CMK (cell line): ENCODE results near the gene KRT9.
"Not testable (repeated sequence)": the region's sequence is repeated elsewhere in the genome, so short reads cannot be mapped to it uniquely, and the experiment has no call there.

Source experiments
- DNase-seq: peaks from one replicate; pipeline ENCODE4 v3.0.0-alpha.2; 2010; ENCODE audit warnings: low read depth

The KRT9 gene, protein sequence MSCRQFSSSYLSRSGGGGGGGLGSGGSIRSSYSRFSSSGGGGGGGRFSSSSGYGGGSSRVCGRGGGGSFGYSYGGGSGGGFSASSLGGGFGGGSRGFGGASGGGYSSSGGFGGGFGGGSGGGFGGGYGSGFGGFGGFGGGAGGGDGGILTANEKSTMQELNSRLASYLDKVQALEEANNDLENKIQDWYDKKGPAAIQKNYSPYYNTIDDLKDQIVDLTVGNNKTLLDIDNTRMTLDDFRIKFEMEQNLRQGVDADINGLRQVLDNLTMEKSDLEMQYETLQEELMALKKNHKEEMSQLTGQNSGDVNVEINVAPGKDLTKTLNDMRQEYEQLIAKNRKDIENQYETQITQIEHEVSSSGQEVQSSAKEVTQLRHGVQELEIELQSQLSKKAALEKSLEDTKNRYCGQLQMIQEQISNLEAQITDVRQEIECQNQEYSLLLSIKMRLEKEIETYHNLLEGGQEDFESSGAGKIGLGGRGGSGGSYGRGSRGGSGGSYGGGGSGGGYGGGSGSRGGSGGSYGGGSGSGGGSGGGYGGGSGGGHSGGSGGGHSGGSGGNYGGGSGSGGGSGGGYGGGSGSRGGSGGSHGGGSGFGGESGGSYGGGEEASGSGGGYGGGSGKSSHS

DNA sequence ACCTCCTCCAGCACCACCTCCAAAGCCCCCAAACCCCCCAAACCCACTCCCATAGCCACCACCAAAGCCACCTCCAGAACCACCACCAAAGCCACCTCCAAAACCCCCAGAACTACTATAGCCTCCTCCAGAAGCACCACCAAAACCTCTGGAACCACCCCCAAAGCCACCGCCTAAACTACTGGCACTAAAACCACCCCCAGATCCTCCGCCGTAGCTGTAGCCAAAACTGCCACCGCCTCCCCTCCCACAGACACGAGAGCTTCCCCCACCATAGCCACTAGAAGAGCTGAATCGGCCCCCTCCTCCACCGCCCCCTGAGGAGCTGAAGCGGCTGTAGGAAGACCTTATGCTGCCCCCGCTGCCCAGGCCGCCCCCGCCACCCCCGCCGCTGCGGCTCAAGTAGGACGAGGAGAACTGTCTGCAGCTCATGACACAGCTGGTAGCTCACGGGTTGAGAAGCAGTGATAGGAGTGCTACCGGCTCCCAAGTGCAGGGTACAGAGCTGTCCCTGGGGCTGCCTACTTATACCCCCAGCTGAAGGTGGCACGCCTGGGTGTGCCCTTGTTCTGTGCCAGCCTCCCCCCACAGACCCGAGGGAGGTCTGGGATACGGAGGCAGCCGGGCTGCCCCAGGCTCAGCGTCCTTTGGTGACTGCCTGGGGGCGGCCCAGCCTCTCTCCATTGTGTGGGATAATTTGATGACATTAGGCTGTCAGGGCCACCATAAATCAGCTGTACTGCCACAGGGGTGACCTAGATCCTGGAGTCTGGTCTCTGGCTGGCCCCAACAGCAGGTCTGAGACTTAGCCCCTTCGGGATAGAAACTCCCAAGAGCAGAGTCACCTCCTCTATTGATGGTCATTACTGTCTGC, at the start of gene KRT9:
Gene KRT9 (minus strand): TSS at position 499 of the 874 bp plus-strand sequence. CDS start 67 bp downstream, at position 432.
- DNase-seq = no peak

DNA sequence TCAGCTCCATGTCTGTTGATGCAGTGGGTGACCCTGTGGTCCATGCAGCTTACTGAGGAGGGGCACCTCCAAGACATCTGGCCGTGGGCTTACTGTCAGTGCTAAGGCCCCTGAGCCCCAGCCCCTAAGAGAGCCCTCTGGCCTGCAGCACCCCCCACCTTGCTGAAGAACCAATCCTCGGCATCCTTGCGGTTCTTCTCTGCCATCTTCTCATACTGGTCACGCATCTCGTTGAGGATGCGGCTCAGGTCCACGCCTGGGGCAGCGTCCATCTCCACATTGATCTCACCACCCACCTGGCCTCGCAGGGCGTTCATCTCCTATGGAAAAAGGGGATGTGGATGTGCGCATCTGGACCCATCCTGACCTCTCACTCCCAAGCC, 49.6 kb upstream of the KRT9 start:
- DNase-seq = not testable (repeated sequence)

DNA sequence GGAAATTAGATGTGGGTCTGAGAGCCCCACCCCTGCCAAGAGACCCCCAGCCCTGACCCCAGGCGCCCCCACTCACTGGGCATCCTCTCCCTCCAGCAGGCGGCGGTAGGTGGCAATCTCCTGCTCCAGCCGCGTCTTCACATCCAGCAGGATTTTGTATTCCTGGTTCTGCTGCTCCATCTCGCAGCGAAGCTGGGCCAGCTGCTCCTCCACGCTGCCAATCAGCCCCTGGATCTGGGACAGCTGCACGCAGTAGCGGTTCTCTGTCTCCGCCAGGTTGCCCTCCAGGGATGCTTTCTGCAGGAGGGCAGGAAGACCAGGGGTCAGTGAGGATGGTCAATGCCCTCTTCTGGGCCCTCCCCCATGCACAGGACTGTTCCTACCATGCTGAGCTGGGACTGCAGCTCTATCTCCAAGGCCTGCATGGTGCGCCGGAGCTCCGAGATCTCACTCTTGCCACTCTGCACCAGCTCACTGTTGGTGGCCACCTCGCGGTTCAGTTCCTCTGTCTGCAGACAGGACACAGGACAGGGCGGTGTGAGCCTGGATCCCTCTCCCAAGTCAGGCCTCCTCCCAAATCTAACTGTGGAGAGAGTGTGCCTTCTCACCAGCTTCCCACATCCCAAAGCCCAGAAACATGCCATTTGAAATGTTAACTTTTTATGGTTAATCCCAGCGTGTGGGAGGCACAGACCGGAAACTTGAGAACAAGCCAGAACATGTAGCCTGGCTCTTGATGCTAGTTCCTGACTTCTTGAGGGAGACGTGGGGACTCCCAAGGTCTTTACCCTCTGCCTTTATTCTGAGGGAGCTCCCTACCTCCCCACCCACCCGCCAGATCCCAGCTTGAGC, 49.0 kb upstream of the KRT9 start:
- no peak for DNase-seq

DNA sequence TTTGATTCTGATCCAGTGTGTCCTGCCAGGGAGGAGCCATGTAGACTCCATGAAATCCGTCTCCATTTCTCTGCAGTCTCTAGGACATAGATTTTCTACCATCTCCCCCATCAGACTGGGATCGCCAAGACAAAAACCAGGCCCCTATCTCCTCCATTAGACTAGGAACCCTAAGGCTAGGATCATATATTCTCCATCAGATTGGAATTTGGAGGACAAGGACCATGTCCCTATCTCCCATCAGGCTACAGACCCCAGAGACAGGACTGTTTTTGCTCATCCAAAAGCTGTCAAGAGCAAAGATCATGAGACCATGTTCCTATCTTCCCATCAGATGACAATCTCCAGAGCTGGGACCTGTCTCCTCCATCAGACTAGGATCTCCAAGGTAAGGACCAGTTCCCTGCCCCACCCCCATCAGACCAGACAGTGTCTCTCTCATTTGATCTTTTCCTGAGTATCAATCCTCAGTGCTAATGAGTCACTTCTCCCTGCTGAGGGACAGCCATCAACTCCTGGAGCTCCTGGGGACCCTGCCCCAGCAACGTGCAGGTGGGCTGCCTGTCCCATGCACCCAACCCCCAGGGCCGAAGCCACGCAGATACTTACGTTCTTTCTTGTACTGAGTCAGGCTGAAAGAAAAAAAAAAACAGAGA, 48.2 kb upstream of the KRT9 start:
- not testable (repeated sequence) for DNase-seq

DNA sequence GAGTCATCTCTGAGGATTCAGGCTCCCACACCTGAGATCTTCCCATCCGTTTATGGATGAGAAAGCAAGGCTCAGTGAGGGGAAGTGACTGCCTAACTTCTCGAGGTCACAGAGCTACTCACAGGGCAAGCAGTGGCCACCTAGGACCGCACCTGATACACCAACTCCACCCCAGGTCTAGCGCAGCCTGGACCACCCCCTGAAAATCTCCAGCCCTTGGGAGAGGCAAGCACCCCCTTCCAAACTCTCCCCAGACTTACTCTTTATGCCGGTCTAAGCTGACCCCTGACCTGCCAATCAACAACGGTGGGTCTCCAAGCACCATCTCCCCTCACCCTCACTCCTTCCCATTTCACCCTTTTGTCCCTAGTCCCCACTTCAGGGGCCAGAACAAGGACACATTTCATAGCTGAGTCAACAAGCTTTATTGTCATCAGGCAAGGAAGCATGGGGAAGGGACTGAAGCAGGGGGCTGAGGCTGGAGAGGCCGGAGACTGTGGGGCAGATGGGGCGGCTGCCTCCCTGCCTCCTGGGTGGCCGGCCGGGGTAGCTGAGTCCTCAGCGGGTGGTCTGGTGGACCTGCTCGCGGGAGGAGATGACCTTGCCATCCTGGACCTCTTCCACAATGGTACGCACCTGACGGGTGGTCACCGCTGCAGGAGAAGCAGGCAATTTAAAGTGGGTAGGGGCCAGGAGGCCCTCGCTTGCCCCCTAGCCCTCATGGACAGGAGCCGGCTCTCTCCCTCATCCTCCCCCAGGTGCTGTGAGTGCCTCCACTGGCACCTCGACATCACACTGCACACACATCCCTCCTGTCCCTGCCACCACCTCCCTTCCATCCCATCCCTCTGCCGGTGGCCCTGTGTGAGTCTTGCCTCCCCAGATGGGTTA, 47.4 kb upstream of the KRT9 start:
- DNase-seq = no peak

DNA sequence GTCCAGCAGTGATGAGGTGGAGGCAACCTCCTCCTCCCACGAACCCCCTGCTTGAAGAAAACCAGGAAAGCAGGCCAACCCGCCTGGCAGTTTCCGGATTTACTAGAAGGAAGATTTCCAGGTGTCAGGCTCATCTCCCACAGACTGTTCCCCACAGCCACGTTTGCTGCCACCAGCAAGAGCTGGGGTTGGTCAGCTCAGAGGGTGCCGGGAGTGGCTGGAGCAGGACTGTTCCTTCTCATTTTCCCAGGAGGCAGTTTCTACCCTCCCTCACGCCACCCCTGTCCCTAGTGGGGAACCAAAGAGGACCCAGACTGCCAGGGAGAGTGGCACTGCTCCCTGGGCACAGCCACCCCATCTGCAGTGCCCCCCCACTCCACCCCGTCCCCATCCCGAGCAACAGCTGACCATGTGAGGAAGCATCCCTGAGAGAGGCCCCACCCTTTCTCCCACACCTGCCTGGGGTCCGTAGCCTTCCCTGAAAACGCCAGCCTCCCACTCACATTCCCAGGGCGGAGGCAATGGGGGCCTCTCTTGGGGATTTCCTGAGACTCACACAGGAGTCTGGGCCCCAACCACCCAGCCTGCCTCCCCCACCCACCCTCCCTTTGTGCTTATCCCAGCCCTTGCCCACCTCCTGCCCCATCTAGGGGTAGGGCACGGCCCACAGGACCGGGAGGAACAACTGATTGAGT, 46.6 kb upstream of the KRT9 start:
- no peak for DNase-seq

DNA sequence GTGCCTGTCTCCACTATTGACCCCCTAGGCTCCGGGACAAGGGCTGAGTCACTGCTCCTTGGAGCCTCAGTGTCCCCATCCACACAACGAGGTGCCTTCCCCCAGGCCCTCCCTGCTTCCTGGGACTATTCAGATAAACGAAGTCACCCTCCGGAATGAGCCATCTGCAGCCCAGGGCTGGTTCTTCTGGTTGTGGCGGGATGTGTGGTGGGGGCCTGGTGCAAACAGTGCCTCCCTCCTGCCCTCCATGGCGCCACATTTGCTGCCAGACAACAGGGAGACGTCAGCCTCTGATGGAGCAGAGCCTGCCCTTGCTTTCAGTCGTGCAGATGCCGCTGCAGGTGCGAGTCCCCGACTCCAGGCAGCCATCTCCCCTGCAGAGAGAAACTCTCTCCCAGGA, 45.8 kb upstream of the KRT9 start:
- no peak for DNase-seq

DNA sequence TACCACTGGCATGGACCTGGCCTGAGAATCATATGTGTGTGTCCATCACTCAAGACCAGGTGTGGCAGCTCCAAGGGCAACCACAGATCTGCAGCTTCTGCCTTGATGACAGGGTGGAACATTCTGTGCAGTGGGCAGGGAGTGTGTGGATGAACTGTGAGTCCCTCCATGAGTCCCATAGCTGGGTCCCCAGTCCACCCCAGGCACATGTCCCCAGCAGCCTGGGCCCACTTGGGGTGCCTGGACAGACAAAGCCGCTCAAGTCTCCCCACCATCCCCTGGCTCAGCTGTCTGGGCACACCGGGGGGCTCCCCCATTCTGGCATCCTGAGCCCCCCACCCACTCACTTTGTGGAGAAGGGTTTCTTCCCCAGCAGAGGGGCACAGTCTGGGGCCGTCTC, 45.3 kb upstream of the KRT9 start:
- no peak for DNase-seq

DNA sequence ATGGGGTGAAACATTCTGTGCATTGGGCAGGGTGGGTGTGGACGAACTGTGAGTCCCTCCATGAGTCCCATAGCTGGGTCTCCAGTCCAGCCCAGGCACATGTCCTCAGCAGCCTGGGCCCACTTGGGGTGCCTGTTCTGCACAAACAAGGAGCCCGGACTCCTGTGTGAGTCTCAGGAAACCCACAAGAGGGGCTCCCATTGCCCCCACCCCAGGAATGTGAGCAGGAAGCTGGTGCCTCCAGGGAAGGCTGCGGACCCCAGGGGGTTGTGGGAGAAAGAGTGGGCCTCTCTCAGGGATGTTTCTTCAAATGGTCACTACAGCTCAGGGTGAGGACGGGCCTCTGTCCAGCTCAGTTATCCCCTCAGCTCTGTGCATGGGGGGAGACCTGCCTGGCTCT, 44.6 kb upstream of the KRT9 start:
- DNase-seq = not testable (repeated sequence)

DNA sequence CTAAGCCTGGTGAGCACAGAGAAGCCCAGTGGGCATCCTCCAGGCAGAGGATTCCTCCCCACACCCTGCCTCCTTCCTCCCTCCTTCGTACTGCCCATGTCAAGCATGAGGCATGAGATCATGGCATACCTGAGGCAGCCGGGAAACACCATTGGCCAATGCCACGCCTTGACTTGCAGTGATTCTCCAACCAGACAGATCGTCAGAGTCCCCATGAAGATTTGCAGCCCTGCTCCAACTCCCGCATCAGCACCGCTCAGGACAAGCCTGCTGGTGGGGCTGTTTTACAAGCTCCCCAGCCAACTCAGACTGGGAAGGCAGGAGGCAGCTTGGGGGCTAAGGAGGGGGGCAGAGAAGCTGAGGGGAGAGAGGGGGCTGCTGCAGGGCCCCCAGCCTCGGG, 43.6 kb upstream of the KRT9 start:
- DNase-seq = no peak

DNA sequence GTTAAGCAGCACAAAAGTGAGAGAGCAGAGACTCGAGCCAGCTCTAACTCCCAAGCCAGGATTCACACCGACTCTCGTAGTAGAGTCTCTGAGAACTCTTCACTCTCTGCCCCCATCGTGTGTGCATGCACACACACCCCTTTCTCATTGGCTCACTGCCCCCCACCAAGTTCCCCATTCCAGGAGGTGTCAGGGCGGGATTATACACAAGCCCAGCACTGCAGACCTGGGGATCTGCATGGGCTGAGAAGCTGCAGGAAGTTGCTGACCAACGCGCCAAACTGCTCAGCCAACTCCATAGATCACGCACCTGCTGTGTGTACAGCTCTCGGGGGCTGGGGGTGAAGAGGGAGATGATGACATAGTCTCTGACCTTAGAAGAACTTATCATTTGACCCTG, 42.9 kb upstream of the KRT9 start:
- not testable (repeated sequence) for DNase-seq

DNA sequence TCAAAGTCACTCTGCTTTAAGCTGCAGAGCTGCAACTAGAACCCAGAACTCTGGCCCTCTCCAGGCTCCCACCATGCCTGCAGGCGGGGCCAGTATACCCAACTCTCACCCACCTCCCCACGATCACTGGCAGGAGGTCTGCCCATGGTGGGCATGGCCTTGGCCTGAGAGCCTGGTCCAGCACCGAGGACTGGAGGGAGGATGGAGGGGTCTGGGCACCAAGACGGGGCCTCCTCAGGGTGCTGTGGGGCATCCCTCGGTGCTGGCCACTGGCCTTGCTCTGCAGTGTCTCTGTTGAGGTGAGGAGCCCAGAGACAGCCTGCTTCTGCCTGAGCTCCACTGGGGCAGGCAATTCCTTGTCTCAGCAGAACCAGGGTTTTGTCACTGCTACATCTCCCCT, 42.2 kb upstream of the KRT9 start:
- no peak for DNase-seq

DNA sequence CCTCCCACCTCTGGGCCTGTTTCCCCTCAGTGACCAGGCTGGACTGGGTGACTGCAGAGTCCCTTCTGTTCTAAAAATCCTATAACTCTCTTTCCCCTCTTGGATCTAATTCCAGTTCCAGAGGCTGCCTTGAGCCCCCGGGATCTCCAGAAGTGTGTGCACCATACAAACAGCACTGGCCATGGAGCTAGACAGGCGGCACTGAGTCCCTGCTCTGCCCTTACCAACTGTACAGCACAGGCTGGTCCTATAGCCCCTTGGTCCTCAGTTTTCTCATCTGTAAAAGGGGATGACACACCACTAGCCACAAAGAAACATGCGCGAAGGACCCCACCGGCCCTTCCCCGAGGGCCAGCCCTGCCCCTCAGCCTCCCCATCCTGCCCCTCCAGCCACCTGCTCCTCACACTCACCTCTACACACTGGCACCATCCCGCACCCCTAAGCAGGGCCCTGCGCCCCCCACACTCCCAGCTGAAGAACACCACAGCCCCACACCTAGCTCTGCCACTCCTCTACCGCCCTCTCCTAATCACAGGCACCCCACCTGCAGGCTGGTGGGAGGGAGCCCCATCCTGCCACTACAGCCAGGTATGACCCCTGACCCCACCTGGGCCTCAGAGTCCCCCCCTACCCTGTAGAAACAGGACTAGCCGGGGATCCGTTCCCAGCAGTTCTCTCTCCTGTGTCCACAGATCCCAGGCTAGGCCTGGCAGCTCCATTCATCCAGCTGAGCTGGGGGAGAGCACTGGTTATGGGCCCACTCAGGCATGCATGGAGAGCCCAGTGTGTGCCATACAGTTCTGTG, 41.6 kb upstream of the KRT9 start:
- DNase-seq = no peak

DNA sequence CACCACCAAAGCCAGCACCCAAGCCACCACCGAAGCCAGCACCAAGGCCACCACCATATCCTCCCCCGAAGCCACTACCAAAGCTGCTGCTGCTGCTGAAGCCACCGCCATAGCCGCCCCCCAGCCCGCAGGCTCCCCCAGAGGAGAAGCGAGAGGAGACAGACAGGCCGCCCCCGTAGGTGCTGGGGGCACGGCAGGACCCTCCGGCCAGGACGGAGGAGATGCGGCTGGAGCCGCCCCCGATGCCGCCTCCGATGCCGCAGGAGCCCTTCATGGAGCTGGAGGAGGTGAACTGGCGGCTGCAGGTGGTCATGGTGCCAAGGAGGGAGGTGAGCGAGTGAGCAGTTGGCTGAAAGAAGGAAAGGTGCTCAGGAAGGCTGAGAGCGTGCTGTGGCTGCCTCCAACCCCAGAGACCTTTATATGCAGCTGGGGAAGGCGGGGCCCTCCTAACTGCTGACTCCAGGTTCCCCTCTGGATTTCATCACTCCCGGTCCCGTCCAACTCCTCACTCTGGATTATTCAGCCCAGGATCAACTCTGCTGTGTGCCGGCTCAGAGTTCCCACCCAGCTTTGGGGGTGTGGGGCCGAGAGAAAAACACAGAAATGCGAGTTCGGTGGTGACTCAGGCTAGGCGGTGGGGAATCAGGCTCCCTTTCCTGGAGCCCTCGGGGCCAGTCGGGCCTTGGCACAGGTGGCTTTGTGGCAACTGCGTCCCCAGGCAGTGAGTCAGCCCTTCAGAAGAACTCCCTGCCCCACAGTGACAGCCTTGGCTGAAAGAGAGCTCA, 40.7 kb upstream of the KRT9 start, which contains the start of gene KRT16:
Gene KRT16 (minus strand): TSS at position 392 of the 785 bp plus-strand sequence. CDS start 79 bp downstream, at position 313.
- not testable (repeated sequence) for DNase-seq

DNA sequence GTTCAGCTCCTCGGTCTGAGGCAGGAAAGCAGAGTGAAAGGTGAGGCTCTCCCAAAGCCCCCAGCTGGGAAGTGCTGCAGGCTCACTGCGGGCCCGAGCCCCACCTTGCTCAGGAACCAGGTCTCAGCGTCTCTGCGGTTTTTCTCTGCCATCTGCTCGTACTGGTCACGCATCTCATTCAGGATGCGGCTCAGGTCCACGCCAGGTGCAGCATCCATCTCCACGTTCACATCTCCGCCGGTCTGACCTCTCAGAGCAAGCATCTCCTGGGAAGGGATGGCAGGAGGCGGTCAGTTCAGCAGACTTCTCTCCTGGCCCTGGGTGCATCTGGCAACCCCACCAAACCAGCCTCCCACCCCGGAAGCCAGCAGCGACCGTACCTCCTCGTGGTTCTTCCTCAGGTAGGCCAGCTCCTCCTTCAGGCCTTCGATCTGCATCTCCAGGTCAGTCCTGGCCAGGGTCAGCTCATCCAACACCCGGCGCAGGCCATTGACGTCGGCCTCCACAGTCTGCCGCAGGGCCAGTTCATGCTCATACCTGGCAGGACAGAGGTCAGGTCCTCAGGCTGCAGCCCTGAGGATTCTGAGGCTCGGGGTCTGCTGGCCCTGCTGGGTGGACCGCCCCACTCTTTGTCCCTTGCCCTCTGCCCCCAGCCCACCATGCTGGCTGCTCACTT, 39.2 kb upstream of the KRT9 start:
- no peak for DNase-seq

DNA sequence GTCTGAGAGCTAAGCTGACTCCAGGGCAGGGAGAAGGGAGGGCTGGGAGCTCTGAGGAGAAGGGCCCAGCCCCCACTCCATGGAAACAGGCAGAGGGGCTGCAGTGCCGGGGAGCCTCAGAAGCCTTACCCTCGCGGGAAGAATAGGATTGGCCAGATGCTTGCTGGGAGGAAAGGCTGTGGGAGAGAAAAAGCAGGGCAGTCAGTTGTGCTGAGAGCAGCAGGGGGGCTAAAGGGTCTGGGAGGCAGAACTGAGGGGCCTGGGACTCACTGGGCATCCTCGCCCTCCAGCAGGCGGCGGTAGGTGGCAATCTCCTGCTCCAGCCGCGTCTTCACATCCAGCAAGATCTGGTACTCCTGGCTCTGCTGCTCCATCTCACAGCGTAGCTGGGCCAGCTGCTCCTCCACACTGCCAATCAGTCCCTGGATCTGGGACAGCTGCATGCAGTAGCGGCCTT, 38.2 kb upstream of the KRT9 start:
- DNase-seq = not testable (repeated sequence)

DNA sequence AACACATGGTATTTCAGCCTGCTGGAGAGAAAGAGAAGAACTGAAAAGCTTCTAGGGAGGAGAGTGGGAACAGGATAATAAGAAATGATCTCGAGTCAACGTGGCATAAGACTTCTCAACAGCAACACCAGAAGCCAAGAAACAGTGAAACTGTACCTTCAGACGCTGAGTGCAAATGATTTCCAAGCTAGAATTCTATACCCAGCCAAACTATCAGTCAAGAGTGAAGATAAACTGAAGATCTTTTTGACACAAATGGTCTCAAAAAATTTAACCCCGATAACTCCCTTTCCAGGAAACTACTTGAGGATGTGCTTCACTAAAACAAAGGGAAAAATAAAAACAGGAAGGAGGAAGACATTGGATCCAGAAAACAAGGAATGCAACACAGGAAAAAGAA, 35.1 kb upstream of the KRT9 start:
- DNase-seq = not testable (repeated sequence)
